ENCODE results near the gene AKT3. TPM values are rescaled to one million over a fixed set of nuclear protein-coding genes. Genes with fewer than 3 reads are reported as not detected.

Gene AKT3
- total and polyA plus RNA-seq, 2 experiments from 2014 or later: 4.5 to 18.5 TPM

DNA sequence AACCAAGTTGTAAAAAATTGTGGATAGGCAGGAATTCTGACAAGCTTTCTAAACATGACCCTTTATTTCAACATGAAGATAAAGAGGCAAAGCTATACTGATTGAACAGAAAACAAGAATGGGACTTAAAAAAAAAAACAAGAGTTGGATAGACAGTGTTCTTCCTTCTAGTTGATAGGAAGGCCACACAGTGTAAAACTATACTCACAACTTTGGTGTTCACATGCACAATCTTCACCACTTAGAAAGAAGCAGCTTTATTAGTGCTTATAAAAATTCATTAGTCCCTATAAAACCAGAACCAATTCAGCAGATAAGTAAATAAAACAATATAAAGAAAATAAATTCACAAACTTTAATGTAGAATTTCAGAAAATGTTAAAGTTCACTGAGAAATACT, 101.8 kb downstream of the AKT3 start:
- Mint-ChIP-seq H3K4me1 (peaks cover 52% of the 10 kb centered on the region), H3K9me3 (no peaks in the 10 kb centered on the region), H3K27ac (no peak overlapping the region), H3K27me3 (ENCODE audit: insufficient read depth, low read depth, poor library complexity) (no peaks in the 10 kb centered on the region), H3K36me3 (ENCODE audit: low read depth) (peaks cover 8% of the 10 kb centered on the region; the same call in 2 of the 3 replicates), H3K4me3 (no peak overlapping the region)
- DNase-seq (ENCODE audit: low spot score): no peak
- Histone ChIP-seq H3K27ac (ENCODE audit: low read depth) (no peak overlapping the region), H3K4me1 (ENCODE audit: insufficient read depth) (peaks cover 29% of the 10 kb centered on the region; the same call in 1 of the 2 replicates), H4K20me1 (replicated peaks; ENCODE audit: insufficient read depth) (no peaks in the 10 kb centered on the region), H3K79me2 (replicated peaks; ENCODE audit: insufficient read depth) (no peaks in the 10 kb centered on the region; the same call in 1 of the 2 replicates), H2AFZ (no peak overlapping the region), H3K4me3 (no peak overlapping the region), H3K4me2 (no peak overlapping the region), H3K9me2 (ENCODE audit: insufficient read depth) (no peaks in the 10 kb centered on the region), H3K36me3 (ENCODE audit: insufficient read depth) (no peaks in the 10 kb centered on the region), H3K27me3 (ENCODE audit: insufficient read depth) (no peaks in the 10 kb centered on the region), H3F3A (replicated peaks; ENCODE audit: low read depth) (no peaks in the 10 kb centered on the region)
- TF ChIP-seq EZH2 (IDR thresholded peaks at IDR 0.05; ENCODE audit: low read depth, unreplicated experiment): no peak
- TF ChIP-seq ZNF114 (CRISPR knock-in tag; IDR thresholded peaks at IDR 0.05): no peak
- no peak for TF ChIP-seq CREB1 (CRISPR knock-in tag; IDR thresholded peaks at IDR 0.05; ENCODE audit: low read depth)
- TF ChIP-seq, protein P1, sequence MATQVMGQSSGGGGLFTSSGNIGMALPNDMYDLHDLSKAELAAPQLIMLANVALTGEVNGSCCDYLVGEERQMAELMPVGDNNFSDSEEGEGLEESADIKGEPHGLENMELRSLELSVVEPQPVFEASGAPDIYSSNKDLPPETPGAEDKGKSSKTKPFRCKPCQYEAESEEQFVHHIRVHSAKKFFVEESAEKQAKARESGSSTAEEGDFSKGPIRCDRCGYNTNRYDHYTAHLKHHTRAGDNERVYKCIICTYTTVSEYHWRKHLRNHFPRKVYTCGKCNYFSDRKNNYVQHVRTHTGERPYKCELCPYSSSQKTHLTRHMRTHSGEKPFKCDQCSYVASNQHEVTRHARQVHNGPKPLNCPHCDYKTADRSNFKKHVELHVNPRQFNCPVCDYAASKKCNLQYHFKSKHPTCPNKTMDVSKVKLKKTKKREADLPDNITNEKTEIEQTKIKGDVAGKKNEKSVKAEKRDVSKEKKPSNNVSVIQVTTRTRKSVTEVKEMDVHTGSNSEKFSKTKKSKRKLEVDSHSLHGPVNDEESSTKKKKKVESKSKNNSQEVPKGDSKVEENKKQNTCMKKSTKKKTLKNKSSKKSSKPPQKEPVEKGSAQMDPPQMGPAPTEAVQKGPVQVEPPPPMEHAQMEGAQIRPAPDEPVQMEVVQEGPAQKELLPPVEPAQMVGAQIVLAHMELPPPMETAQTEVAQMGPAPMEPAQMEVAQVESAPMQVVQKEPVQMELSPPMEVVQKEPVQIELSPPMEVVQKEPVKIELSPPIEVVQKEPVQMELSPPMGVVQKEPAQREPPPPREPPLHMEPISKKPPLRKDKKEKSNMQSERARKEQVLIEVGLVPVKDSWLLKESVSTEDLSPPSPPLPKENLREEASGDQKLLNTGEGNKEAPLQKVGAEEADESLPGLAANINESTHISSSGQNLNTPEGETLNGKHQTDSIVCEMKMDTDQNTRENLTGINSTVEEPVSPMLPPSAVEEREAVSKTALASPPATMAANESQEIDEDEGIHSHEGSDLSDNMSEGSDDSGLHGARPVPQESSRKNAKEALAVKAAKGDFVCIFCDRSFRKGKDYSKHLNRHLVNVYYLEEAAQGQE (IDR thresholded peaks at IDR 0.05; ENCODE audit: unreplicated experiment): no peak
- no peak for TF ChIP-seq ETS1 (IDR thresholded peaks at IDR 0.05)
- no peak for TF ChIP-seq ZNF462 (CRISPR knock-in tag; IDR thresholded peaks at IDR 0.05)
- no peak for TF ChIP-seq POLR2AphosphoS5 (IDR thresholded peaks at IDR 0.05; ENCODE audit: low read depth)
- TF ChIP-seq JUNB (IDR thresholded peaks at IDR 0.05; ENCODE audit: unreplicated experiment): no peak
- no peak for TF ChIP-seq EZH2phosphoT487 (IDR thresholded peaks at IDR 0.05; ENCODE audit: unreplicated experiment)
- TF ChIP-seq STAT1 (IDR thresholded peaks at IDR 0.05; ENCODE audit: unreplicated experiment): no peak
- no peak for TF ChIP-seq ZNF331 (CRISPR knock-in tag; IDR thresholded peaks at IDR 0.05; ENCODE audit: low read depth)
- TF ChIP-seq, protein P2, sequence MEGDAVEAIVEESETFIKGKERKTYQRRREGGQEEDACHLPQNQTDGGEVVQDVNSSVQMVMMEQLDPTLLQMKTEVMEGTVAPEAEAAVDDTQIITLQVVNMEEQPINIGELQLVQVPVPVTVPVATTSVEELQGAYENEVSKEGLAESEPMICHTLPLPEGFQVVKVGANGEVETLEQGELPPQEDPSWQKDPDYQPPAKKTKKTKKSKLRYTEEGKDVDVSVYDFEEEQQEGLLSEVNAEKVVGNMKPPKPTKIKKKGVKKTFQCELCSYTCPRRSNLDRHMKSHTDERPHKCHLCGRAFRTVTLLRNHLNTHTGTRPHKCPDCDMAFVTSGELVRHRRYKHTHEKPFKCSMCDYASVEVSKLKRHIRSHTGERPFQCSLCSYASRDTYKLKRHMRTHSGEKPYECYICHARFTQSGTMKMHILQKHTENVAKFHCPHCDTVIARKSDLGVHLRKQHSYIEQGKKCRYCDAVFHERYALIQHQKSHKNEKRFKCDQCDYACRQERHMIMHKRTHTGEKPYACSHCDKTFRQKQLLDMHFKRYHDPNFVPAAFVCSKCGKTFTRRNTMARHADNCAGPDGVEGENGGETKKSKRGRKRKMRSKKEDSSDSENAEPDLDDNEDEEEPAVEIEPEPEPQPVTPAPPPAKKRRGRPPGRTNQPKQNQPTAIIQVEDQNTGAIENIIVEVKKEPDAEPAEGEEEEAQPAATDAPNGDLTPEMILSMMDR (conservative IDR thresholded peaks at IDR 0.05; ENCODE audit: low read depth in 2 of 2): no peak
- no peak for TF ChIP-seq NANOG (IDR thresholded peaks at IDR 0.05; ENCODE audit: borderline replicate concordance)
- ATAC-seq: no peak

Data from GM23338 (cell line).